ENCODE measurements around the gene PREB.
A peak's percentile ranks its signal among the peaks of the same experiment; 100 is the strongest.

Gene PREB

DNA sequence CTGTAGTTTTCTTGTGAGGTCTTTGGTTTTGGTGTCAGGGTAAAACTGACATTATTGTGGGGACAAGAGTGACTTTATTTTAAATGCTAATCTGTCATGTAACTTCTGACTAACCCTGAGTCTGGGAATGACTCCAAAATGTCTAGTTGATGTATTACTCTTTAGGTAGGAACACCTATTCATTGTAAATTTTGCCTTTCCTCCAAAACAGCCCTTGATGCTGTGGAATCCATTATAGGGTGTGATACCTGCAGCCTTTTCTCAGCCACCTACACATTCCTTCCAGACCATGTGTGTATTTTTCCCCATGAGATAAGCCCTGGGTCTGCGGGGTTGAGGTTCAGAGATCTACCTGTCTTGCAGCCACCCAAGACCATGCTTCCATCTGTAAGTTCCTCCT is 8.8 kb upstream of the PREB start:
- no peak overlapping the region for H3K4me3 Mint-ChIP-seq
- no peak for DNase-seq (ENCODE audit: low spot score in 2 of 2)
- peaks cover 9% of the 10 kb centered on the region for H3K27me3 Mint-ChIP-seq
- no peak overlapping the region for H3K27ac Mint-ChIP-seq
- no peaks in the 10 kb centered on the region for H3K9me3 Mint-ChIP-seq
- H3K4me1 Mint-ChIP-seq, result peaks cover 2% of the 10 kb centered on the region
- ATAC-seq (ENCODE audit: low read depth), result no peak
- peaks cover 2% of the 10 kb centered on the region for H3K36me3 Mint-ChIP-seq

DNA sequence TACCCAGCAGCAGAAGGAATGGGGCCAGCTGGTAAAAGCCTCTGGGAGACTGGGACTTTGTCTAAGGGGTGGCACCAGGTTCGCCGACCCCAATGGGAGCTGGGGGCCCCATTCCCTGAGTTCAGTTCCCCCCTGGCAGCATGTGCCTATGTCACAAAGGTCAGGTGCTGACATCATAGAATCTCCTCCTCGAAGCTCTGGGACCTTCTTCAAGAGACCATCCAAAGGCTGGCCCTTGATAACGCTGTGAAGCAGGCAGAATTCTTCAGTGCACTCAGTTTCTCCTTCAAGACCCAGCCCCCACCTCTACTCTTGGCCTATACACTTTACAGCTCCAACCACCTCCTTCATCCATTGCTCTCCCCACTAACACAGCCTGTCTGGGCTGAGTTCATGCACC is 4.9 kb upstream of the PREB start, which contains the start of gene PRR30:
Gene PRR30 (minus strand): TSS at position 101 of the 400 bp plus-strand sequence. CDS start 1,081 bp downstream, outside the sequence.
- Mint-ChIP-seq H3K9me3 (no peaks in the 10 kb centered on the region), H3K27ac (no peak within 1 kb of the TSS), H3K36me3 (no peaks in the 10 kb centered on the region), H3K4me1 (no peaks in the 10 kb centered on the region), H3K4me3 (no peak within 1 kb of the TSS), H3K27me3 (peaks cover 1% of the 10 kb centered on the region)
- DNase-seq (ENCODE audit: low spot score in 2 of 2), result no peak
- ATAC-seq (ENCODE audit: low read depth), result no peak

DNA sequence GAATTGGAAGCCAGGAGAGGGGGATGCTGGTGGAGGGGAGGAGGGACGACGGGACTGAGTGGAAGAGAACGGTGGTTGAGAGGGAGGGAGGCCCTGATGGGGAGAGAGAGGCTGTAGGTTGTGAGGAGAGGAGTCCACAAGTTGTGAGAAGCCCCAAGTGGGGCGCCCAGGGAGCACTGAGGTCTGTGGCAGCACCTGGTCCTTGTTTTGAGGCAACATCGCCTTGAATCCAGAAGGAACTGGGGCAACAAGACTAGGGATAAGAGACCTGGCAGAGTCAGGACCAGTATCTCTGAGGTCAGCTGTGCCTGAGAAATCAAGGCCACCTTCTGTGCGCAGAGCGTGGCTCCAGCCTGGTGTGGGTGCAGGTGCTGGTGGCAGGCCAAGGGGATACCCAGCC is 3.7 kb upstream of the PREB start:
- ATAC-seq (ENCODE audit: low read depth), result no peak
- peaks cover 7% of the 10 kb centered on the region for H3K4me1 Mint-ChIP-seq
- H3K4me3 Mint-ChIP-seq, result no peak overlapping the region
- no peak overlapping the region for H3K27ac Mint-ChIP-seq
- H3K27me3 Mint-ChIP-seq, result no peaks in the 10 kb centered on the region
- no peaks in the 10 kb centered on the region for H3K9me3 Mint-ChIP-seq
- DNase-seq (ENCODE audit: low spot score in 2 of 2), result no peak
- H3K36me3 Mint-ChIP-seq, result peaks cover under 1% of the 10 kb centered on the region

DNA sequence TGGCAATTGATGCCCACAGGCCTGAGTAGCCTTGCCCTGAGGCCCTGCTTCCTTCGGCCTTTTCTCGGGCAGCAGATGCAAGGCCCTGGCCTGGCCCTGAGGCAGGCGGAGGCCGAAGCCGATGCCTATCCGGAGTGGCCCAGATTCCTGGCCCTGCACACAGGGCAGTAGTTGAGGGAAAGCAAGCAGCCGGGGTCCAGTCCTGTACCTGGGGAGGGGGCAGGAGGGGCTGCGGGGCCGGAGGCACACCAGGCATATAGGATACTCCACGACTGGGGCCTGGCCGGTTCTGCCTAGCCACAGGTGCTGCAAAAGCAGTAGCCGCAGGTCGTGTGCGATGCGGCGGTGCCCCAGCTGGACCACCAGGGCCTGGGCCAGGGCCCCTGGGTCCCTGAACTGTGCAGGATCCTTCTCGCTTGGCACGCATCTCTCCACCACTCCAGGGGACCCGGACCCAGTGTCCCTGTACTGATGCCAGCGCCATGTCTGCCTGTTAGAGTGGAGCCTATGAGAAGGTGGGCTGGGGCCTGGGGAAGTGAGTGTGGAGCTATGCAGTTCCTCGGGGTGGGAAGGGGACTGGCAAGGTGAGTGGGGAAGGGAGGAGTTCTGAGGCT is 3.0 kb upstream of the PREB start:
- H3K36me3 Mint-ChIP-seq, result peaks cover 5% of the 10 kb centered on the region

DNA sequence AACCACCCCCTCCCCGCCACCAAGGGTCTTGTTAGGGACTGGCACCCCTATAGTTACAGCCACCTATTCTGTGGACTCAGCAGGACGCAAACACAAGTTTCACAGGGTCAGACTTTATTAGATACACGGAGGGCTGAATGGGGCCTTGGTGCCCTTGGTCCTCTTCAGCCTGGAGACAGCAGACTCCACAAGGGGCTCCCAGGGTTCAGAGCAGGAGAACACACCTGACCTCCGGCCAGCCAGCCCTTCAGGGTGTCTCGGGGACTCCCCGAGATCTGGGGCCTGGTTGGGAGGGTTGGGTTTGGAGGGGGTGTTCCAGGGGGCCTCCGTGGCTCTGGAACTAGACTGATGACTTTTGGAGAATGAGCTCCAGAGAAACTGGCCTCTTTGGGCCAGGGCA is 2.3 kb upstream of the PREB start:
- Mint-ChIP-seq H3K36me3 (peaks cover 5% of the 10 kb centered on the region), H3K27me3 (no peaks in the 10 kb centered on the region), H3K4me1 (peaks cover 12% of the 10 kb centered on the region), H3K4me3 (no peak overlapping the region), H3K9me3 (no peaks in the 10 kb centered on the region), H3K27ac (no peak overlapping the region)
- ATAC-seq (ENCODE audit: low read depth) (no peak), DNase-seq (ENCODE audit: low spot score in 2 of 2) (no peak)

More for the DNA sequence above, 3.0 kb upstream of the PREB start:
- no peak overlapping the region for H3K27ac Mint-ChIP-seq
- no peaks in the 10 kb centered on the region for H3K9me3 Mint-ChIP-seq
- H3K4me3 Mint-ChIP-seq, result no peak overlapping the region
- peaks cover 12% of the 10 kb centered on the region for H3K4me1 Mint-ChIP-seq
- DNase-seq (ENCODE audit: low spot score in 2 of 2), result no peak
- no peak for ATAC-seq (ENCODE audit: low read depth)
- H3K27me3 Mint-ChIP-seq, result no peaks in the 10 kb centered on the region

DNA sequence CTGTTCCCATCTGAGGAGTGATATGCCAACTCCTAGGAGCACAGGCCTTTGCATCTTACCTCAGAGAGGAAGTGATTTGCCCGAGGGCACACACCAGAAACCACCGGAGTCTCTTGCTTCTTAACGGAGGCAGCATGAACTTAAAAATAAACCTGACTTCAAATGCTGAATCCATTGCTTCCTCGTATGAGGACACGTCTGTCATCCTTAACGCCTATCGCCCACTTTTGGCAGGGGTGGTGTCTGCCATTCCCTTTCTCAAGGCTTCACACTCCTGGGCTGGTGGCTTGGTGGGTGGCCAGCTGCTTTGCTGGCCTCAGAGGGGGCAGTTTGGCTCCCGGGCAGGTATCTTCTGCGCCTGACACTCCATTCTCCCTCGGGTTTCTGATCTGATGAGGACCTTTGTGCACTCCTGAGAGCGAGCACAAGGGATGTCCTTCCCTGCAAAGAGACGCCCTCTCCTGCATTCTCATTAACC is 1.1 kb upstream of the PREB start:
- ATAC-seq (ENCODE audit: low read depth) (no peak), DNase-seq (ENCODE audit: low spot score in 2 of 2) (no peak)
- peaks cover 12% of the 10 kb centered on the region for H3K4me1 Mint-ChIP-seq
- H3K27me3 Mint-ChIP-seq, result no peaks in the 10 kb centered on the region
- H3K4me3 Mint-ChIP-seq, result peak overlapping the region; percentile 94
- H3K36me3 Mint-ChIP-seq, result peaks cover 7% of the 10 kb centered on the region
- H3K9me3 Mint-ChIP-seq, result no peaks in the 10 kb centered on the region
- peak overlapping the region; percentile 17 for H3K27ac Mint-ChIP-seq

DNA sequence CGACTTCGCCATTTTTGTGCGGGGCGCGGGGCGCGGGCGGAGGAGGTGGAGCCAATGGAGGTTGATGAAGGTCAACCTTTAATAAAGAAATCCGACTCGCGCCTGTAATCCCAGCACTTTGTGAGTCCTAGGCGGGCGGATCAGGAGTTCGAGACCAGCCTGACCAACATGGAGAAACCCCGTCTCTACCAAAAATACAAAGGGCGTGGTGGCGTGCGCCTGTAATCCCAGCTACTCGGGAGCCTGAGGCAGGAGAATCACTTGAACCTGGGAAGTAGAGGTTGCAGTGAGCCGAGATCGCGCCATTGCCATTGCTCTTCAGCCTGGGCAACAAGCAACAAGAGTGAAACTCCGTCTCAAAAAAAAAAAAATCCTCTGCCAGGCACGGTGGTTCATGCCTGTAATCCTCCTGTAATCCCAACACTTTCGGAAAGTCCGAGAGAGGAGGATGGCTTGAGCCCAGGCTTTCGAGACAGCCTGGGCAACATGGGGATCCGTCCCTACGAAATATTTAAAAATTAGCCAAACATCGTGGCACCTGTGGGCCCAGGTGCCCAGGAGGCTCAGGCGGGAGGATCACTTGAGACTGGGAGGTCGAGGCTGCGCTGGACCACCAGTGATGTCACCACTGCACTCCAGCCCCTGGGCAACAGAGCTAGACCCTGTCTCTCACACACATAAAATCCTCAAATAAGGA is 493 bp upstream of the PREB start:
- Mint-ChIP-seq H3K27me3 (no peaks in the 10 kb centered on the region), H3K9me3 (no peaks in the 10 kb centered on the region), H3K4me1 (peaks cover 14% of the 10 kb centered on the region), H3K27ac (peak overlapping the region; percentile 94), H3K36me3 (peaks cover 10% of the 10 kb centered on the region), H3K4me3 (peak overlapping the region; percentile 94)
- ATAC-seq (ENCODE audit: low read depth), result no peak
- DNase-seq (ENCODE audit: low spot score in 2 of 2), result no peak

DNA sequence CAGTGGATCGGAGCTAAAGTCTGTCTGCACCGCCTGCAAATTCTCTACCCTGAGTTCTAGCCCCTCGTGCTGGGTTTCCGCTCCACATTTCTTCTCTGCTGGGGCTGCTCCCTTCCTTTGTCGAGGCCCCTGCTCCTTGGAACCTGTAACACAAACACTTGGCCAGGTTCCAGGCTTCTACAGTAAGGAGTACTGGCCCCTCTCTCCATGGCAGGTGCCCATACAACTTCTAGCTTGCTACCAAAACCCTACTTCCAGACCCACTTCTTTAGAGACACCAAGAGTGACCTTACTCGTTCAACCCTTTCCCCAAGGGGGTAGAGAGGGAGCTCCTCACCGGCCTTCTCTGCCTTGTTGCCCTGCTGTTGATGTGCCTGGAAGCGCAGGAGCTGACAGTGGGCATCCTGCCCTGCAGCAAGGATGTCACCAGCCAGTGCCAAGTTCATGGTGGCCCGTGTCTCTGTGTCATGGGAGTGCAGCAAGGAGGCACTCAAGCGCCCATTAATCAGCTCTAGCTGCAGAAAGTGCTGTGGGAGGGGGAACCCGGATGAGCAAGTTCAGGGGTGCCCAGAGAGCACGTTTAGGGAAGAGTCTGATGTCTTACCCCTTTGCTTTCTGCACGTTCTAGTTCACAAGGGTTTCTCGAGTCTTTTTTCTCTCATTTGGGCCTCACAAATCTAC is 1.1 kb downstream of the PREB start:
- no peak for DNase-seq (ENCODE audit: low spot score in 2 of 2)
- Mint-ChIP-seq H3K4me3 (peak overlapping the region; percentile 94), H3K27ac (peak overlapping the region; percentile 47), H3K27me3 (no peaks in the 10 kb centered on the region), H3K9me3 (no peaks in the 10 kb centered on the region), H3K36me3 (peaks cover 13% of the 10 kb centered on the region), H3K4me1 (peaks cover 20% of the 10 kb centered on the region)
- ATAC-seq (ENCODE audit: low read depth), result no peak

DNA sequence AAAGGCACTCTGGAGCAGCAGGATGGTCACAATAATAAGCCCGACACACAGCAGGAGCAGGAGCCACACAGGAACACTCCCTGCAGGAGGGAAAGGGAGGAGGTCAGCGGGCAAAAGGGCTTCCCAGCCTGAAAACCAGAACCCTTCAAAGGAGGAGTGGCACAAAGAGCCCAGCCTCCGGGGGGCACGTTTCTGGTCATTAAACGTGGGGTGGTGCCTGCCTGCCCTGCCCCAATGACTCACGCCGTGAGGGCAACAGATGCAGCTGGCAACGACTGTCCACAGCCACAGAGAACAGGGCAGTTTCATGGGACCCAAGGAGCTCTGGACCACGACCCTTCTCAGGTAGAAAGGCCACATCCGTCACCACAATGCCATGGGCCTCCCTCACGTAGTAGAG is 3.0 kb downstream of the PREB start:
- Mint-ChIP-seq H3K27ac (no peak overlapping the region), H3K27me3 (no peaks in the 10 kb centered on the region), H3K9me3 (no peaks in the 10 kb centered on the region), H3K4me1 (peaks cover 20% of the 10 kb centered on the region), H3K4me3 (no peak overlapping the region), H3K36me3 (peaks cover 13% of the 10 kb centered on the region)
- DNase-seq (ENCODE audit: low spot score in 2 of 2), result no peak
- no peak for ATAC-seq (ENCODE audit: low read depth)

DNA sequence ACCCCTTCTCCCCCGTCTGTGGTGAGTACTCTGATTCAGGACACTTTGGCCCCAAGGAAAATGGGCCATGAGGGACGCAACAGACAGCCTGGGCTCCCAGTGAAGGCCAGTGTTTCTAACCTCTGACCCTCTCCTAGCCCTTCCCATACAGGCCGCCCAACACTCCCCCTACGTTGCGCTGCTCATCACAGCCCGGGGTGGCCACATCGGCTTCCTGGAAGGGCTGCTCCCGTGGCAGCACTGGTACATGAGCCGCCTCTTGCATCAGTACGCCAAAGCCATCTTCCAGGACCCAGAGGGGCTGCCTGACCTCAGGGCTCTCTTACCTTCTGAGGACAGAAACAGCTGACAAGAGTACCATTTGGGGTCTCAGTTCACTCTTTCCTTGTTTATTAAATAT is 4.0 kb downstream of the PREB start:
- Mint-ChIP-seq H3K9me3 (no peaks in the 10 kb centered on the region), H3K27ac (peak overlapping the region; percentile 41), H3K4me3 (no peak overlapping the region), H3K27me3 (no peaks in the 10 kb centered on the region), H3K4me1 (peaks cover 20% of the 10 kb centered on the region), H3K36me3 (peaks cover 13% of the 10 kb centered on the region)
- no peak for DNase-seq (ENCODE audit: low spot score in 2 of 2)
- ATAC-seq (ENCODE audit: low read depth), result no peak

DNA sequence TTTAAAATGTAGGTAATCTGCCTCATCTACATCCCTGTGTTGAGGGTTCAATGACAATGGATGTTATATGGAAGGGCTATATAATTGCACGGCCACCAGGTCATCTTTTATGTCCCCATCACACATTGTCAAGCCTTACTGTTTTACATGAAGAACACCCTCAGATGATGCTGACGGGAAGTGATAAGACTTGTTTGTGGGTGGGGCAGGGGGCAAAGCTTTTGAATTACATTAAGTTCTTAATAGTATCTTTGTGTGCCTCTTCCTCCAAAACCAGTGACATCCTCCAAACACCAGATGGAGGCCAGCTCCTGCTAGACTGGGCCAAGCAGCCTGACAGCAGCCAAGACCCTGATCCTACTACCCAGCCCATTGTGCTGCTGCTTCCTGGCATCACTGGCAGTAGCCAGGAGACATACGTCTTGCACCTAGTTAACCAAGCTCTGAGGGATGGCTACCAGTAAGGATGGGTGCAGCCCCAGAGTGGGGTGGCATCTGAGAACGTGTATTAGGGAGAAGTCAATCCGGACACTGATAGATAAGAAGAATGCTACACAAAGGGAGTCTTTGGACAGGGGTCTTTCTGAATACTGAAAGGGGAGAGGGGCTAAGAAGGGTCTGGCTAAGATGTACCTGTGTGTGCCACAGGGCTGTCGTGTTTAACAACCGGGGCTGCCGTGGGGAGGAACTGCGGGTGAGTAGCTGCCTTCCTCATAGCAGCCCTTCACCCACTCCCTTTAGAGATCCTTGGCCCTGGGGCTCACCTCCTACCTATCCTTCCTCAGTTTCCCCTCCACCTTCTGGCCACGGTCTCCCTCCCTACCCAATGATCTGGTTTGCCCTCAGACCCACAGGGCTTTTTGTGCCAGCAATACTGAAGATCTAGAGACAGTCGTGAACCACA is 5.5 kb downstream of the PREB start:
- Mint-ChIP-seq H3K27me3 (no peaks in the 10 kb centered on the region), H3K4me1 (peaks cover 23% of the 10 kb centered on the region), H3K4me3 (no peak overlapping the region), H3K9me3 (no peaks in the 10 kb centered on the region), H3K36me3 (peaks cover 13% of the 10 kb centered on the region), H3K27ac (peak overlapping the region; percentile 14)
- DNase-seq (ENCODE audit: low spot score in 2 of 2) (no peak), ATAC-seq (ENCODE audit: low read depth) (no peak)

DNA sequence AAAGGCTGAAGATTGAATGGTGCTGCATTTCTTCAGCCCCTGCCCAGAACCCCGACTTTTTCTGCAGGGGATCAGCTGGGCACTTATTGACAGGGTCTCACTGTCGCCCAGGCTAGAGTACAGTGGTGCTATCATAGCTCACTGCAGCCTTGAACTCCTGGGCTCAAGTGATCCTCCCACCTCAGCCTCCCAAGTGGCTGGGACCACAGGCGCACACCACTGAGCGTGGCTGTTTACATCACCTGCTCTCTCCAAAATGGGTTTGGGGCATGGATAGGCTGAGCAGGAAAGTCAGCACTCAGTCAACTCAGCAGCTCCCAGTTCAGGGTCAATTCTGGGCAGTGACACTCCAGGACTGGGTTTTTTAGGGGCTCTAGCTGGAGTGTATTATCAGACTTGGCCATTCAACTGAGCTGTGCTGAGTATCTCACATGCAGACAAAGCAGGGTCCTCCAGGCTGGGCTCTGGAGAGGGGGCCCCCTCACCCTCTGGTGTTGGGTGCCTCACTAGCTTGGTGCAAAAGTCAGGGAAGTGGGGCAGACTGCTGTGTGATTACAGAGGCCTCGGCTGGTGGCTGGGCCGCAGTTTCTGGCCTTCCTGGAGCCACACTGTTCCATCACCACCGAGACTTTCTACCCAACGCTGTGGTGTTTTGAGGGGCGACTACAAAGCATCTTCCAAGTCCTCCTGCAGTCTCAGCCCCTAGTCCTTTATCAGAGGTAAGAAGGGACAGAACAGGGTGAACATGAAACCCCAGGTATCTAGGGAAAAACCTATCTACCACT is 6.4 kb downstream of the PREB start:
- DNase-seq (ENCODE audit: low spot score in 2 of 2) (no peak), ATAC-seq (ENCODE audit: low read depth) (no peak)
- H3K27me3 Mint-ChIP-seq, result no peaks in the 10 kb centered on the region
- peak overlapping the region; percentile 14 for H3K27ac Mint-ChIP-seq
- H3K36me3 Mint-ChIP-seq, result peaks cover 12% of the 10 kb centered on the region
- H3K4me1 Mint-ChIP-seq, result peaks cover 21% of the 10 kb centered on the region
- no peak overlapping the region for H3K4me3 Mint-ChIP-seq
- H3K9me3 Mint-ChIP-seq, result no peaks in the 10 kb centered on the region

DNA sequence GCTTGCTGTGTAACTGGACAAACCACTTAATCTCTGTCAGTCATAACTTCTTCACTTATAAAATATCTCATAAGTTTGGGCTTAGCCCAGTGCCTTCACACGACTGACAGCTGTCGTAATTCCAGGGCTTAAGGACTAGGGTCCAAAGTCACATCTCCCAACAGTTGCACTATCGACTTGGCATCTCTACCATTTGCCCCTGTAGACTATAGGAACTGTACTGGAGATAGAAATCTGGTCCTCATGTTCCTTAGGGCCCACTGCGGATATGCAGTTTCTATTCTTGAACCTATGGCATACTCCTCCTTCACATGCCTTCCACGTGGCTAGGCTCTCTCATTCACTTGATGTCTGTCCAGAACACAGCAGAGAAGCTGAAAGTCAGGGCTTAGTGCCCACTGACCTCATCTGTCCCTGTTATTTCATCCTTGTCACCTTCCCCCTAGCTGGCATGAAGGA is 8.2 kb downstream of the PREB start:
- Mint-ChIP-seq H3K4me1 (peaks cover 18% of the 10 kb centered on the region), H3K4me3 (no peak overlapping the region), H3K27me3 (no peaks in the 10 kb centered on the region), H3K9me3 (no peaks in the 10 kb centered on the region), H3K36me3 (peaks cover 7% of the 10 kb centered on the region), H3K27ac (no peak overlapping the region)
- DNase-seq (ENCODE audit: low spot score in 2 of 2), result no peak
- no peak for ATAC-seq (ENCODE audit: low read depth)
